Measurements from ENCODE around the gene CCDC13.

- no peak for TF ChIP-seq CTCF (IDR thresholded peaks at IDR 0.05)
- TF ChIP-seq EZH2 (IDR thresholded peaks at IDR 0.05) = no peak
- TF ChIP-seq EZH2phosphoT487 (IDR thresholded peaks at IDR 0.05) = no peak
These were observed 13.6 kb upstream of the CCDC13 start for GRCh38 chr3:42786631-42787030.

Measured in neural progenitor cell (in vitro differentiated cells).